HCT116 (cell line): Measurements from ENCODE around the gene DCAF15. TPM values are rescaled to one million over a fixed set of nuclear protein-coding genes. Genes with fewer than 3 reads are reported as not detected.
"Not testable (repeated sequence)": the region's sequence is repeated elsewhere in the genome, so short reads cannot be mapped to it uniquely, and the experiment has no call there.

Experiments used
- ATAC-seq: fragments of 200-7000 bp; cut with Tn5 transposase; 2 replicates; pipeline ENCODE4 v1.9.1; 2020; ENCODE audit warnings: mild to moderate bottlenecking, moderate library complexity
- BruUV-seq: library from RNA; stranded (reverse); fragments of 400-500 nt; replicated peaks from 2 replicates; lab custom pipeline; 2021; lab: Mats Ljungman, UMichigan
- CTCF ChIA-PET: fragments of 300-600 bp; sonication (Branson Sonifier 250); formaldehyde crosslinking; loops from one replicate; lab custom pipeline; 2021; ENCODE audit warnings: antibody characterized with exemption; lab: Charles Lee
- POLR2A ChIA-PET: fragments of 300-600, 350-600 bp; sonication (Branson Sonifier 250); formaldehyde crosslinking; loops from one replicate; lab custom pipeline; 2021; ENCODE audit warnings: antibody characterized with exemption; lab: Charles Lee
- RAD21 ChIA-PET, 2 experiments: fragments of 300-600 bp; sonication (Branson Sonifier 250); formaldehyde crosslinking; loops; one replicate each; lab custom pipeline; 2023; ENCODE audit warnings: low total read pairs in 2 of 2; ENCODE audit not compliant: uncharacterized antibody in 2 of 2, unreplicated experiment in 2 of 2, low non-redundant PET in 1 of 2; lab: Charles Lee
- DNase-seq: peaks from one replicate; pipeline ENCODE4 v3.0.0-alpha.2; 2010; ENCODE audit warnings: low read depth, low spot score
- H2AFZ ChIP-seq: fragments of 200-600 bp; shearing (Covaris generic), sonication (generic); 2 replicates; pipeline ENCODE4 v1.6.1; 2017; ENCODE audit warnings: low read depth, mixed run types, mixed read lengths, antibody characterized with exemption, low read length; ENCODE audit not compliant: poor library complexity, severe bottlenecking
- H3K27ac ChIP-seq: 2 replicates; pipeline ENCODE4 v1.5.1; 2012; ENCODE audit warnings: low read depth, low read length
- H3K27me3 ChIP-seq: fragments of 200-600 bp; sonication (generic); 2 replicates; pipeline ENCODE4 v1.6.1; 2016; ENCODE audit warnings: mixed run types, low read length, mixed read lengths; ENCODE audit not compliant: insufficient read depth
- H3K36me3 ChIP-seq, 2 experiments: fragments of 200-500 bp in 1 of 2; fragments of 200-600 bp in 1 of 2; sonication (Bioruptor generic) in 1 of 2; sonication (generic) in 1 of 2; 2 replicates each; pipeline versions ENCODE4 v1.5.1 to v1.6.1; 2014 to 2016; ENCODE audit warnings: low read length in 2 of 2, inconsistent platforms in 1 of 2, mixed read lengths in 1 of 2, mixed run types in 1 of 2; ENCODE audit not compliant: insufficient read depth in 2 of 2, control insufficient read depth in 1 of 2
- H3K4me1 ChIP-seq, 2 experiments: fragments of 200-600 bp in 1 of 2; sonication (generic) in 1 of 2; 2 replicates each; pipeline versions ENCODE4 v1.5.1 to v1.6.1; 2012 to 2017; ENCODE audit warnings: low read length in 2 of 2, inconsistent platforms in 1 of 2, mild to moderate bottlenecking in 1 of 2, mixed read lengths in 1 of 2, mixed run types in 1 of 2, moderate library complexity in 1 of 2; ENCODE audit not compliant: insufficient read depth in 2 of 2, control insufficient read depth in 1 of 2
- H3K4me2 ChIP-seq: fragments of 200-600 bp; sonication (generic); 2 replicates; pipeline ENCODE4 v1.6.1; 2017; ENCODE audit warnings: mixed run types, low read length, mixed read lengths
- H3K4me3 ChIP-seq, 2 experiments: fragments of 200-600 bp in 1 of 2; sonication (generic) in 1 of 2; replicated peaks in 1 of 2; 2 replicates each; pipeline ENCODE4 v1.5.1; 2011 to 2016; ENCODE audit warnings: low read length in 2 of 2, control low read depth in 1 of 2, low read depth in 1 of 2, mild to moderate bottlenecking in 1 of 2, mixed read lengths in 1 of 2, mixed run types in 1 of 2
- H3K79me2 ChIP-seq: fragments of 200-600 bp; sonication (generic); 2 replicates; pipeline ENCODE4 v1.6.1; 2017; ENCODE audit warnings: mild to moderate bottlenecking, mixed run types, low read length, moderate library complexity, mixed read lengths; ENCODE audit not compliant: insufficient read depth
- H3K9ac ChIP-seq: fragments of 200-600 bp; sonication (generic); 2 replicates; pipeline ENCODE4 v1.6.1; 2016; ENCODE audit warnings: low read length, mixed read lengths
- H3K9me2 ChIP-seq: fragments of 200-600 bp; sonication (generic), shearing (Covaris generic); 2 replicates; pipeline ENCODE4 v1.6.1; 2017; ENCODE audit warnings: mixed run types, mild to moderate bottlenecking, moderate library complexity; ENCODE audit not compliant: insufficient read depth
- H3K9me3 ChIP-seq, 2 experiments: fragments of 200-500 bp in 1 of 2; fragments of 200-600 bp in 1 of 2; sonication (Bioruptor generic) in 1 of 2; sonication (generic) in 1 of 2; 2 replicates each; pipeline ENCODE4 v1.6.1; 2014 to 2017; ENCODE audit warnings: low read length in 2 of 2, mixed read lengths in 2 of 2, inconsistent platforms in 1 of 2, low read depth in 1 of 2, mild to moderate bottlenecking in 1 of 2, mixed run types in 1 of 2, moderate library complexity in 1 of 2; ENCODE audit not compliant: control insufficient read depth in 1 of 2, insufficient read depth in 1 of 2
- H4K20me1 ChIP-seq: fragments of 200-600 bp; sonication (generic), shearing (Covaris generic); 2 replicates; pipeline ENCODE4 v1.6.1; 2017; ENCODE audit warnings: mixed run types, mild to moderate bottlenecking, moderate library complexity; ENCODE audit not compliant: insufficient read depth
- CBX3 ChIP-seq: IDR thresholded peaks from 2 replicates; pipeline ENCODE4 v1.6.1; 2012; ENCODE audit warnings: low read depth
- SP1 ChIP-seq: IDR thresholded peaks from 2 replicates; pipeline ENCODE4 v1.6.1; 2012; ENCODE audit warnings: low read depth
- YY1 ChIP-seq: IDR thresholded peaks from 2 replicates; pipeline ENCODE4 v1.6.1; 2011; ENCODE audit warnings: low read length, low read depth, moderate library complexity, mild to moderate bottlenecking; ENCODE audit not compliant: insufficient replicate concordance; ENCODE audit errors: extremely low read depth
- ZFX ChIP-seq: fragments of 450-650 bp; IDR thresholded peaks from 2 replicates; pipeline ENCODE4 v1.6.1; 2017
- intact Hi-C: fragments of 100-400 bp; cut with micrococcal nuclease; formaldehyde crosslinking; loops from 2 replicates; pipeline ENCODE4 v1.10.0; 2022
- total RNA-seq: library from RNA; stranded (reverse); gene quantifications from one replicate; pipeline ENCODE4 v1.2.1, GENCODE V29; 2021; ENCODE audit not compliant: unreplicated experiment
- TF ChIP-seq, protein P1 (sequence below), 3 experiments: fragments of 200-600 bp in 1 of 3; sonication (generic) in 1 of 3; IDR thresholded peaks in 2 of 3; conservative IDR thresholded peaks in 1 of 3; 2 replicates each; pipeline ENCODE4 v1.5.1; 2012 to 2017; ENCODE audit warnings: low read depth in 2 of 3, low read length in 2 of 3, antibody characterized with exemption in 1 of 3, borderline replicate concordance in 1 of 3, control low read depth in 1 of 3, mild to moderate bottlenecking in 1 of 3, mixed read lengths in 1 of 3, mixed run types in 1 of 3, moderate library complexity in 1 of 3; ENCODE audit not compliant: insufficient read depth in 1 of 3

DCAF15 gene
- total RNA-seq, 1 experiment from 2014 or later = 46.2 TPM

DNA sequence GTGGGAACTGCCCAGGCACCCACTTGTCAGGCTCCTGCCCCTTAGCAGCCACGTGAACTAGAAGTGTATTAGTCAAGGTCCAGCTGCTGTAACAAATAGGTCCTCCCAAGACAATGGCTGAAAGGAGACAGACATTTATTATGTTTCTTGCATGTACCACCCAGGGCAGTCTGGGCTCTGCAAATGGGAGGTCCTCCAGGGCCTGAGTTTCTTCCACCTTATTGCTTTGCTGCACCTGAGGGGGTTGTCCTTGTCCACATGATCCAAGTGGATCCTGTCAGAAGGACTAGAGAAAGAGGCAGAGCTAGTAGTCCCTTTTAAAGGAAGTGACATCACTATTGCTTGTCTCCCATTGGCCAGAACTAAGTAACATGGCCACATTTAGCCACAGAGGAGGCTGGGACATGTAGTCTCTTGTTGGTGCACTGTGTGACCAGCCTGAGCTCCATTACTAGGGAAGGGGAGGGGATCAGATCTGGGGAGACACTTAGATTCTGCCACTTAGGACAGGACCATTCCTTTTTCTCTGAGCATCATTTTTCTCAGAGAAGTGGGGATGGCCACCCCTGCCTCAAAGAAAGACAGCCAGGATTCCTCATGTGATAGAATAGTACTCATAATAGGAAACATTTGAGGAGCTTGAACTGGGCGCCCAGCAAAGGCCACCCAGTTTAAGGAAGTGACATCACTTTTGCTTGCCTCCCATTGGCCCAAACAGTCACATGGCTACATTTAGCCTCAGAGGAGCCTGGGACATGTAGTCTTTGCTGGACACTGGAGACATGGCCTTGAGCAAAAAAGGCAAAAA is 31.2 kb upstream of the DCAF15 start:
- Histone ChIP-seq H3K79me2 (no peaks in the 10 kb centered on the region), H3K4me2 (no peak overlapping the region), H3K27me3 (no peaks in the 10 kb centered on the region), H3K9ac (no peak overlapping the region), H3K4me3 (no peak overlapping the region), H3K9me2 (no peaks in the 10 kb centered on the region), H3K9me3 (peaks cover 0 to 6% of the 10 kb centered on the region in 2 experiments; a peak in 1 of 4 replicates), H2AFZ (no peak overlapping the region), H4K20me1 (no peaks in the 10 kb centered on the region), H3K4me1 (no peaks in the 10 kb centered on the region)
- POLR2A ChIA-PET = no interaction called here
- peak; percentile 39 for DNase-seq
- BruUV-seq = no TSS peak
- CTCF ChIA-PET = no interaction called here
- TF ChIP-seq ZFX (no peak), CBX3 (peak; percentile 32; the same call in 1 of the 2 replicates), SP1 (peak; percentile 64), YY1 (peak; percentile 26)
- TF ChIP-seq, protein P1, sequence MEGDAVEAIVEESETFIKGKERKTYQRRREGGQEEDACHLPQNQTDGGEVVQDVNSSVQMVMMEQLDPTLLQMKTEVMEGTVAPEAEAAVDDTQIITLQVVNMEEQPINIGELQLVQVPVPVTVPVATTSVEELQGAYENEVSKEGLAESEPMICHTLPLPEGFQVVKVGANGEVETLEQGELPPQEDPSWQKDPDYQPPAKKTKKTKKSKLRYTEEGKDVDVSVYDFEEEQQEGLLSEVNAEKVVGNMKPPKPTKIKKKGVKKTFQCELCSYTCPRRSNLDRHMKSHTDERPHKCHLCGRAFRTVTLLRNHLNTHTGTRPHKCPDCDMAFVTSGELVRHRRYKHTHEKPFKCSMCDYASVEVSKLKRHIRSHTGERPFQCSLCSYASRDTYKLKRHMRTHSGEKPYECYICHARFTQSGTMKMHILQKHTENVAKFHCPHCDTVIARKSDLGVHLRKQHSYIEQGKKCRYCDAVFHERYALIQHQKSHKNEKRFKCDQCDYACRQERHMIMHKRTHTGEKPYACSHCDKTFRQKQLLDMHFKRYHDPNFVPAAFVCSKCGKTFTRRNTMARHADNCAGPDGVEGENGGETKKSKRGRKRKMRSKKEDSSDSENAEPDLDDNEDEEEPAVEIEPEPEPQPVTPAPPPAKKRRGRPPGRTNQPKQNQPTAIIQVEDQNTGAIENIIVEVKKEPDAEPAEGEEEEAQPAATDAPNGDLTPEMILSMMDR (IDR thresholded peaks at IDR 0.05 in 2 of 3, conservative IDR thresholded peaks at IDR 0.05 in 1 of 3; ENCODE audit: borderline replicate concordance in 1 of 3, insufficient read depth in 1 of 3, low read depth in 2 of 3, low read length in 2 of 3) = no peak
- TF ChIP-seq, all 23 proteins: peak for 3
- intact Hi-C loops = no loop called here
- RAD21 ChIA-PET = no interaction called here
- Histone ChIP-seq H3K27ac (no peak overlapping the region), H3K36me3 (peaks cover 10 to 33% of the 10 kb centered on the region in 2 experiments)
- peak; percentile 91 for ATAC-seq

DNA sequence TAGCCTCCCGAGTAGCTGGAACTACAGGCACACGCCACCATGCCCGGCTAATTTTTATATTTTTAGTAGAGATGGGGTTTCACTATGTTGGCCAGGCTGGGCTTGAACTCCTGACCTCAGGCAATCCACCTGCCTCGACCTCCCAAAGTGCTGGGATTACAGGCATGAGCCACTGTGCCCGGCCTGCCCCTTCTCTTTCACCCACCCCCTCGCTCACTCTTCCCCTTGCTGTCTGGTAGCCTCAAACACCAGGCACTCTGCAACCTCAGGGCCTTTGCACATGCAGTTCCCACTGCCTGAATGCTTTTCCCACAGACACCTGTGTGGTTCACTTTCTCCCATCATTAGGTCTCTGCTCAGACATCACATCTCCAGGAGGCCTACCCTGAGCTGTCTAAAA is 30.2 kb upstream of the DCAF15 start:
- ATAC-seq, H3K4me3 ChIP-seq, BruUV-seq, DNase-seq, RAD21 ChIA-PET, H3K27me3 ChIP-seq, intact Hi-C loops, POLR2A ChIA-PET, H4K20me1 ChIP-seq, H3K4me2 ChIP-seq, H2AFZ ChIP-seq, H3K9ac ChIP-seq, H3K4me1 ChIP-seq, CTCF ChIA-PET, H3K27ac ChIP-seq, H3K79me2 ChIP-seq, H3K9me2 ChIP-seq, H3K9me3 ChIP-seq: not testable (repeated sequence)
- peaks cover 10 to 33% of the 10 kb centered on the region in 2 experiments for H3K36me3 ChIP-seq
